LNCaP clone FGC (cell line): ENCODE measurements around the gene SLC45A2.
"Not testable (repeated sequence)": the region's sequence is repeated elsewhere in the genome, so short reads cannot be mapped to it uniquely, and the experiment has no call there.

ENCODE experiments used
- DNase-seq: peaks from one replicate; pipeline ENCODE4 v3.0.0-alpha.2; 2011; ENCODE audit warnings: low read depth
- H3K4me3 ChIP-seq: 2 replicates; pipeline ENCODE4 v1.5.1; 2011; ENCODE audit warnings: mild to moderate bottlenecking, low read depth, low read length, control low read depth
- TF ChIP-seq, protein P1 (sequence below): IDR thresholded peaks from 2 replicates; pipeline ENCODE4 v1.5.1; 2012; ENCODE audit warnings: mild to moderate bottlenecking; ENCODE audit not compliant: control insufficient read depth, insufficient read depth; ENCODE audit errors: extremely low read depth

SLC45A2 gene, protein sequence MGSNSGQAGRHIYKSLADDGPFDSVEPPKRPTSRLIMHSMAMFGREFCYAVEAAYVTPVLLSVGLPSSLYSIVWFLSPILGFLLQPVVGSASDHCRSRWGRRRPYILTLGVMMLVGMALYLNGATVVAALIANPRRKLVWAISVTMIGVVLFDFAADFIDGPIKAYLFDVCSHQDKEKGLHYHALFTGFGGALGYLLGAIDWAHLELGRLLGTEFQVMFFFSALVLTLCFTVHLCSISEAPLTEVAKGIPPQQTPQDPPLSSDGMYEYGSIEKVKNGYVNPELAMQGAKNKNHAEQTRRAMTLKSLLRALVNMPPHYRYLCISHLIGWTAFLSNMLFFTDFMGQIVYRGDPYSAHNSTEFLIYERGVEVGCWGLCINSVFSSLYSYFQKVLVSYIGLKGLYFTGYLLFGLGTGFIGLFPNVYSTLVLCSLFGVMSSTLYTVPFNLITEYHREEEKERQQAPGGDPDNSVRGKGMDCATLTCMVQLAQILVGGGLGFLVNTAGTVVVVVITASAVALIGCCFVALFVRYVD

DNA sequence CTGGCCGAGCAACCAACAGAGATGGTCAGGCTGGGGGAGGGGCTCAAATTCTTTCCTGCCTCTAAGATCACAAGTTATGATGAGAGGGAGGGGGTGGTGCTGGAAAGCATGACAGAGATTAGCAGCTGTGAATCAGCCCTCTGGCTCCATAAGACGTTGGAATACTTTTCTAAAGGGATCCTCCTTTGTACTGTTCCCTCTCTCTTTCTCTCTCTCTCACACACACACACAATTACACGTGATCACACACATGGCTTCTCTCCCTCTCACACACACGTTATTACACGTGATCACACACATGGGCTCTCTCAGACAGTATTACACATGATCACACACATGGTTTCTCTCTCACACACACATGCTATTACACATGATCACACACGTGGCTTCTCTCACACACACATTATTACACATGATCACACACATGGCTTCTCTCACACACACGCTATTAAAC lies at the start of gene SLC45A2:
Gene SLC45A2 (minus strand): TSS at position 23 of the 454 bp plus-strand sequence. CDS start 110 bp downstream, outside the sequence.
- TF ChIP-seq, protein P1, sequence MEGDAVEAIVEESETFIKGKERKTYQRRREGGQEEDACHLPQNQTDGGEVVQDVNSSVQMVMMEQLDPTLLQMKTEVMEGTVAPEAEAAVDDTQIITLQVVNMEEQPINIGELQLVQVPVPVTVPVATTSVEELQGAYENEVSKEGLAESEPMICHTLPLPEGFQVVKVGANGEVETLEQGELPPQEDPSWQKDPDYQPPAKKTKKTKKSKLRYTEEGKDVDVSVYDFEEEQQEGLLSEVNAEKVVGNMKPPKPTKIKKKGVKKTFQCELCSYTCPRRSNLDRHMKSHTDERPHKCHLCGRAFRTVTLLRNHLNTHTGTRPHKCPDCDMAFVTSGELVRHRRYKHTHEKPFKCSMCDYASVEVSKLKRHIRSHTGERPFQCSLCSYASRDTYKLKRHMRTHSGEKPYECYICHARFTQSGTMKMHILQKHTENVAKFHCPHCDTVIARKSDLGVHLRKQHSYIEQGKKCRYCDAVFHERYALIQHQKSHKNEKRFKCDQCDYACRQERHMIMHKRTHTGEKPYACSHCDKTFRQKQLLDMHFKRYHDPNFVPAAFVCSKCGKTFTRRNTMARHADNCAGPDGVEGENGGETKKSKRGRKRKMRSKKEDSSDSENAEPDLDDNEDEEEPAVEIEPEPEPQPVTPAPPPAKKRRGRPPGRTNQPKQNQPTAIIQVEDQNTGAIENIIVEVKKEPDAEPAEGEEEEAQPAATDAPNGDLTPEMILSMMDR = no peak
- DNase-seq = no peak
- H3K4me3 ChIP-seq = no peak within 1 kb of the TSS

DNA sequence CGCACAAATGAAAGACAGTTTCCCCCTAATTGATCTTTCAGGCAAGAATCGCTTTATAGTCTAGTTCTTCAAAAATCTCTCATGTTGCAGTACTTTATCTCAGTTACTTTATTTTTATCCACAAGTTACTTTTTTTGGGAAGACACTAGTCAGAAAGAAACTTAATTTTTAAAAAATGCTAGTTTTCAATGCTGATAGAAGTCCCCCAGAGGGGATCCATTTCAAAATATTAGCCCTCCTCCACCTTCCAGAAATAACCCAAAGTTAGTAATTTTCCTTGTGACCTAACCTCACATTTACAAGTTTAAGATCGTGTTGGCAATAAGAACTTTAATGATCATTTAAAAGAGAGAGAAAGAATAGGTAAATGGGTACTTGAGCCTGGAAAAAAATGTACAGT lies 47.5 kb upstream of the SLC45A2 start:
- DNase-seq = no peak
- no peak overlapping the region for H3K4me3 ChIP-seq
- TF ChIP-seq, protein P1 = no peak

DNA sequence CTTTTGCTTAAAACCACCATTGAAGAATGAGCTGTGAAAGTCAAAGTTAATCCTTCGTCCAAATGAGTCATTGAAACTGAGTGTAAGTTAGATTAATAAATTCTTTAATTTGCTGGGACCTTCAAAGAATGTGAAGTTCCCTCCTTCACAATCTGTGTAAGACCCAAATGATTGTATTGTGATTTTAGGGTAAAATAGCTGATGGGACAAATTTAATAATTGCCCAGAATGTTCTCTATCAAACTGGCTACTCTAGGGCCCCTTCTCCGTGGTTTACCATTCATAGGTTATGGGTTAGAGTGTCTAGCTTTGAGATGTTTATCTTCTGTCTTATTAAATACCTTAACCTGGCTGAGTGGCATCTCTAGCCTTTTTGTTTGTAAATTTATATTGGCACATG lies 46.6 kb upstream of the SLC45A2 start:
- no peak overlapping the region for H3K4me3 ChIP-seq
- no peak for DNase-seq
- TF ChIP-seq, protein P1 = no peak

DNA sequence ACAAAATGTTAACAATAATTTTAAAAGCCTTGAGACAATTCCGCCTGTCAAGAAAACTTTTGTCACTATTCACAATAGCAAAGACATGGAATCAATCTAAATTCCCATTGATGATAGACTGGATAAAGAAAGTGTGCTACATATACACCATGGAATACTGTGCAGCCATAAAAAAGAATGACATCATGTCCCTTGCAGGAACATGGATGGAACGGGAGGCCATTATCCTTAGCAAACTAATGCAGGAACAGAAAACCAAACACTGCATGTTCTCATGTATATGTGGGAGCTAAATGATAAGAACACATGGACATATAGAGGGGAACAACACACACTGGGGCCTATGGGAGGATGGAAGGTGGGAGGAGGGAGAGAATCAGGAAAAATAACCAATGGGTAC lies 46.1 kb upstream of the SLC45A2 start:
- not testable (repeated sequence) for DNase-seq, H3K4me3 ChIP-seq

DNA sequence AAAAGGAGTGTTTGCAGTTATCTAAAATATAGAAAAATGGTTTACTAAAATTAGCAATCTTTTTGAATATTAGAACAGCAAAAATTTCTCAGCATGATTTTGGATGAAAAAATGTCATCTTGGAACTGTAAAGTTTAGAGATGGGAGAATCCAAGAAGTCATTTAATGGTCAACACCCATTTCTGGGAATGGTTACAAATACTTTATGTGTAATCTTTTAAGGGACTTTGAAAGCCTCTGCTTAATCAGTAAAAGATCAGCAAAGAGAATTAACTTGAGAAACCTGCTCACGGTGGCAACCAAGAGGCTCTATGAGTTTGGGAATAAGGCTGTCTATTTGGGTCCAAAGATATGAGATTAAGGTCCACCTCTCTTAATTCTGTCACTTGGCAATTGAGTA lies 45.6 kb upstream of the SLC45A2 start:
- TF ChIP-seq, protein P1 = no peak
- no peak for DNase-seq
- H3K4me3 ChIP-seq = no peak overlapping the region

DNA sequence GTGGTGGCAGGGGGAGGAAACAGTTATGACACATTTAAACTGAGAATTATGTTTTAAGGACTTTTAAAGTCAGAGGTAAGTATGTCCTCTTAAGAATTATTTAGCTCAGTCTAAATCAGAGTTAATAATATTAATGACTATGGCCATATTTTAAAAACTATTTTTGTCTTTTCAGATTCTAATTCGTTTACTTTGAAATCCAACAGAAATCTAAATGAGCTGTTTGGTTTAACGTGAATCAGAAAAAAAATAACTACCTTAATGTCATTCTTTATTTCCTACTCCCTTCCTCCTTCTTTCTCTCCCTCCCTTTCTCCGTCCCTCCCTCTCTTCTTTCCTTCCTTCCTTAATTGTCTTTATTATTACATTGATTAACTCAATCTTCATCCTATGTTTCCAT lies 43.9 kb upstream of the SLC45A2 start:
- H3K4me3 ChIP-seq = no peak overlapping the region
- TF ChIP-seq, protein P1 = no peak
- DNase-seq = no peak

DNA sequence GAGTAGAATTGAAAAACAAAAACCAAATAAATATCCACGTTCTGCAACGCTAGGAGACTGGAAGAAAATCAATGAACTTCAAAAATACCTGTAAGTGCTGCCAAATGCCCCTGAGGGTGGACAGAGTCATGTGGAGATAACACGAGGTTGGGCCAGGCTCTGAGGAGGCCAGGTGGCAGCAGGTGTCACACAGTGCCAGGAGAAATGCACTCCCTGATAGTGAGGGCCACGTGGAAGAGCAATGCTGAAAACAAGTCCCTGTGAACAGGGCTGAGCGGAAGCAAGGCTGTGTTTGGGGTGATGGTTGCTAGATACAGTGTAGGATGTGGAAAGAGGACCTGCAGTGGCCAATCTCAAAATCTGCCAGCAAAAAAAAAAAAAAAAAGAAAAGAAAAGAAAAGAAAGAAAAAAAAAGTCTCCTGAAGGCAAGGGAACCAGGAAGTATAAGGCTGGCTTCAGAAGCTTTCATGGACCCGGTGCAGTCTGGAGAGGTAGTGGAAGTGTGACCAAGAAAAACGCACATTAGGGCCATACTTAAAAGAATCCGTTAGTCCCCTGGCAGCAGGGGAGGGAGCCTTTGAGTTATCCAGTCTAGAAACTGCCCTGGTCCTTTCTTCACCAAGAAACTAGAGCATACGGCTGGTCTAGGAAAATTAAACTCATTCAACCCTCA lies 41.7 kb upstream of the SLC45A2 start:
- no peak overlapping the region for H3K4me3 ChIP-seq
- no peak for DNase-seq
- TF ChIP-seq, protein P1 = no peak
